Stimulated activated CD4-positive, alpha-beta T cell treated with anti-CD3 and anti-CD28 coated beads, Interleukin-1b, Interleukin-23, amount 100 ng/mL, for 4 hours (primary cell): ENCODE results near the gene YAP1.
"Not testable (repeated sequence)": the region's sequence is repeated elsewhere in the genome, so short reads cannot be mapped to it uniquely, and the experiment has no call there.

Experiments
- DNase-seq, 2 donors: peaks; one replicate each; pipeline ENCODE4 v3.0.0-alpha.2; 2020; ENCODE audit warnings: low read depth in 2 of 2

Gene YAP1

DNA sequence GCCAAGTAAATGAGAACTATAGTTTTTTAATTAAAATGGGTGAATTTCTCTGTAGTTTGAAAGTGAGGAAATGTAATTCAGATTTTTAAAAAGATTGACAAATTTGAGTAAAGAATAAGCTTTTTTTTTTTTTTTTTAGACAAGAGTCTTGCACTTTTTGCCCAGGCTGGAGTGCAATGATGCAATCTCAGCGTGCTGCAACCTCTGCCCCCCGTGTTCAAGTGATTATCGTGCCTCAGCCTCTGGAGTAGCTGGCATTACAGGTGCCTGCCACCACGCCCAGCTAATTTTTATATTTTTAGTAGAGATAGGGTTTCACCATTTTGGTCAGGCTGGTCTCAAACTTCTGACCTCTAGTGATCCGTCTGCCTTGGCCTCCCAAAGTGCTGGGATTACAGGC is 90.1 kb downstream of the YAP1 start:
- not testable (repeated sequence) for DNase-seq

DNA sequence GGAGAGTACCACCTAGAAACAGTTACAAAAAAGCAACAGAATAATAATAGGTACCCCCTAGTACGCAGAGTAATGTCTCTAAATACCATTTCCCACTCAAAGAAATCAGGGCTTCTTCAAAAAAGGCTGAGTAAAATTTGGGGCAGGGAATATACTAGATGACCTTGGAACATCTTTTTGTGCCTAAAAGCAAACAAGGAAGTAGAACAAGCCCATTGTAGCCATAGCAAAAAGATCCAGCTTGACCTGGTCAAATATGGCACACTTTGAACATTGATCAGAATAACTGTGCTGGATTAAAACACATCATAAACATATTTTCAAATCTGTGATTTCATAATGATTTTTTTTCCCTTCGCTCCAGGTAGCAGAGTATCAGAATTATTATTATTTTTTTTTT is 91.5 kb downstream of the YAP1 start:
- DNase-seq, result no peak

DNA sequence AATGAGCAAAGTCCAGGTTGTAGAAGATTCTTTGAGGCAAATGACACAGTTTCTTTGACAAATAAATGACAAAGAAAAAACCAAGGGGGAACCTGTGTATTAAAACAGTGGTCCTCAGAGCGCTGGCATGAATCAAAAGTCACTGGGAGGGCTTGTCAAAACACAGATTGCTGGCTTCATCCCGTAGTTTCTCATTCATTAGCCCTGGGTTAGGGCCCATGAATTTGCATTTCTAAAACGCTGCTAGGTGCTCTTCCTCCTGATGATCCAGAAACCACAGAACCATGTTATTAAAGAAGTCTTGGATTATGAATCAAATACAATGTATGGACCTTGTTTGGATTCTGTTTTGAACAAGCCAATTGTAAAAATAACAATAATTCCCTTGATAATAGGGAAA is 92.7 kb downstream of the YAP1 start:
- no peak for DNase-seq

DNA sequence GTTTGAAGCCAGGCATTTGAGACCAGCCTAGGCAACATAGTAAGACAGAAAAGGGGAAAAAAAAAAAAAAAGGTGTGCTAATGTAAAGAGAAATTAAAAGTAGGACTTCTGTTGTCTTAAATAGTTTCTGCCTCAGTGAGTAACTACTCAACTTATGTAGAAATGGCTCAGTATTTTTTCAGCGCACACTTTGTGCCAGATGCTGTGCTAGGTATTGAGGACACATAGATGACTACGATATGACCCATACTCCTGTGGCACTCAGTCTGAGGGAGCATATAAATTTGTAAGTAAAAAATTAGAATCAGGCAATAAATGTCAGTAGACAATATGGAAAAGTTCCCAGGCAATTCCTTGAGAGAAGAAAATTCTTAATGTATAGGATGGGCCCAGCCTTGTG is 93.9 kb downstream of the YAP1 start:
- no peak for DNase-seq

DNA sequence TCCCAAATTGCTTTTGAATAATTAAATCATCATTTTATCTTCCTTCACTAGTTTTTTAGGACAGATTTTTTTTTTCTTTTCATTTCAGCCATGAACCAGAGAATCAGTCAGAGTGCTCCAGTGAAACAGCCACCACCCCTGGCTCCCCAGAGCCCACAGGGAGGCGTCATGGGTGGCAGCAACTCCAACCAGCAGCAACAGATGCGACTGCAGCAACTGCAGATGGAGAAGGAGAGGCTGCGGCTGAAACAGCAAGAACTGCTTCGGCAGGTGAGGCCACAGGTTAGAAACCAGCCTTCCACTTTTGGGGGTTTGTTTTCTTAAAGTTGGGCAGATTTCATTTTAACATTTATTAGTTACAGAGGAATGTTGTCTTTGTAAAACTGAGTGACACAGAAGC is 95.6 kb downstream of the YAP1 start:
- no peak for DNase-seq

DNA sequence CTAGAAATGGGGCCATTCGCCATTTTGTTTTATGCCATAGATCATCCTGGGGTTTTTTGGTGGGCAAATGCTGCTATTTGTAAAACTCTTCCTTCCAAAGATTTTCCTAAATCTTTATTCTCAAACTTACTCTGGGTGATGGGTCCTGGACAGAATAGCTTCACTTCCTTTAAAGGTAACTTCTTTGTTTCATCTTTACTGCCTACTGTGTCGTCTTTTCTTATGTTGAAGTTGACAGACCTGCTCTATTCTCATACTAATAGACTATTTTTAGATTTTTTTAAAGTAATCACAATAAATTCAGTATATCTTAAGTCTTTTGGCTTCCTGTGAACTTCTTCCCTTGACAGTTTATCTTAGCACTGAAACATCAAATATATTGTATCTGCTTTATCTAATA is 98.6 kb downstream of the YAP1 start:
- DNase-seq, result no peak

DNA sequence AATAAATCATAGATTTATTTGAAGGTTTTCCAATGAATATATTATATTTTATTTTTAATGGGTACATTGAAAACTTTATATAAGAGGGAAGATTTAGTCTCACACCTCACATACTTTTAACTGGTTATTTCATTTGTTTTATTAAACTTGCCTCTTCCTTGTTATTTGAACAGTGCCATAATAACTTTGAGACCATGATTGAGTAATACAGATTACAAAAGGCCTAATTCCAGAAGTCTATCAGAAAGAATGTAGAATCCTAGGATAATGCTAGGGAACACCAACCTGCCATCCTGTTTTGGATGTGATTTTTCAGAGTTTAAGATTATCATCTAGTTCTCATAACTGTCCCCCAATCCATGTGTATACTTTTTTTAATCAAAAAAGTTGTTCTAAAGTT is 104.4 kb downstream of the YAP1 start:
- no peak for DNase-seq

DNA sequence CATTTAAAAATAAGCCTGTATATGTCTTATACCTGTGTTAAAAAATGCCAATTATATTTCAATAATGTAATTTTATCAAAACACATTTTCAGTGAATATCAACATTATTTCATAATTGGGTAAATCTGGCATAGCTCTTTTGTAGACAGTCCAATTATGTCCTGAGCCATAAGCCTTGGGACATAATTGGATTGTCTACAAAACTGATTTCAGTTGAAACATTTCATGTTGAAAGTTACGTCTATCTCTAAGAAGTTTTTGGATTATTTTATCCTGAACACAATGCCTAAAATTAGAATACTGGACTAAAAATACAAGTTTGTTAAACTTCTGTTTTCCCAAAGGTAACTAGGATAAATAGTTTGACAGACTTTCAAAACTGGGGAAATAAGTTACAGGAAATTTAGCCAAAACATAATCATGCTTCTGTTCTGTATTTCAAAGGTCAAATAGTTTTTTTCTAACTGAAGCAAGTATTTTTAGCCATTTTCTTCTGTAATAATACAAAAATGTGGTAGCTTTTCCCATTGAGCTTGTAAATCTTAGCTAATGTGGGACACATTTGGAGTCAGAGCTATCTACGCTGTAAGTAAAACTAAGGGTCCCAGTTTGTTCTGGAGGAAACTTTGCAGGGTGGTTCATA is 106.3 kb downstream of the YAP1 start:
- no peak for DNase-seq

DNA sequence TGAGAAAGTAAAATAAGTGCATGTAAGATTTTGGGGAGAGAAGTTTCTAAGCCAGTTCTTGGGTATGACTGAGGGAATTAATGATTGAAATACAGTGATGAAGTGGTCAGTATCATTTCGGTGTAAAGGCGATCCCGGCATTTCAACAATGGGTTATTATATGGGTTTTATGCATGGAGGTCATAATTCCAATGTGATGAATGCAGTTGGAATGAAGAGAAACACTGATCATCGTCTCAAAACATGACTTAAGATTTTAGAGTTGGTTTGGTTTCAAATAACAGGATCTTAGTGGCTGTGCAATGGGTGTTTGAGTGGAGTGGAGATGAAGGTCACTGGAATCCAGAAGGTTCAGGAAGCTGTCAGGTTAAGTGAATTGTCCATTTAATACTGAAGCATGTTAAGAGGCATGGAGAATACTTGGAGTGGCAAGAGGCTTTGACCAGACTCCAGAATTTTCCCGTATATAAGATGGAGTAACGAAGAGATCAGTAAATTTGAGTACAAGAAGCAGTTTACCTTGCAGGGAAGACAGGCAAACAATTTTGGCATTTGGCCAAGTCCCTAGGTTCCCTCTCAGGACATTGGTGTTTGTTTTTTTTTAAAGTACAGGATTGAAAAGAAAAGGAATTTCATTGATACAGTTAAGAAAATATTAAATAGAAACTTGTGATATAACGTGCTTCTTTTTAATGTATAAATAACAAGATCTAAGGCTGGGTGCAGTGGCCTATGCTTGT is 110.7 kb downstream of the YAP1 start:
- no peak for DNase-seq

DNA sequence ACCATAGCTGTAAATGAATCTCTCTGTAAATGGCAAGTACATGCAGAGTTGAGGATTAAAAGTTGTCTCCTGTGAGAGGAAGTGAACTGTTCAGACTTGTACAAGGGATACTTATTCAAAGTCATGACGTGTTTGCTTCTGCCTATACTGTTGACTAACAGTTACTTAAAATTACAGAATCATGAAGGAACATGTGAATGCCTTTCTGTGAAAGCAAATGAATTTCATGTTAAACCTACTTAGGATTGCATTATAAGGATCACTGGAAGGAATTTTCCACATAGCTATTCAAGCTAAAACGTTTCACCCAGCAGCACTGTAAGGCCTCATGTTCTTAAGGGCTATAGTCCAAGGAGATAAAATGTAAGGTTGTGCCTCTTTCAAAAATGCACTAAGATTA is 113.6 kb downstream of the YAP1 start:
- DNase-seq, result no peak

DNA sequence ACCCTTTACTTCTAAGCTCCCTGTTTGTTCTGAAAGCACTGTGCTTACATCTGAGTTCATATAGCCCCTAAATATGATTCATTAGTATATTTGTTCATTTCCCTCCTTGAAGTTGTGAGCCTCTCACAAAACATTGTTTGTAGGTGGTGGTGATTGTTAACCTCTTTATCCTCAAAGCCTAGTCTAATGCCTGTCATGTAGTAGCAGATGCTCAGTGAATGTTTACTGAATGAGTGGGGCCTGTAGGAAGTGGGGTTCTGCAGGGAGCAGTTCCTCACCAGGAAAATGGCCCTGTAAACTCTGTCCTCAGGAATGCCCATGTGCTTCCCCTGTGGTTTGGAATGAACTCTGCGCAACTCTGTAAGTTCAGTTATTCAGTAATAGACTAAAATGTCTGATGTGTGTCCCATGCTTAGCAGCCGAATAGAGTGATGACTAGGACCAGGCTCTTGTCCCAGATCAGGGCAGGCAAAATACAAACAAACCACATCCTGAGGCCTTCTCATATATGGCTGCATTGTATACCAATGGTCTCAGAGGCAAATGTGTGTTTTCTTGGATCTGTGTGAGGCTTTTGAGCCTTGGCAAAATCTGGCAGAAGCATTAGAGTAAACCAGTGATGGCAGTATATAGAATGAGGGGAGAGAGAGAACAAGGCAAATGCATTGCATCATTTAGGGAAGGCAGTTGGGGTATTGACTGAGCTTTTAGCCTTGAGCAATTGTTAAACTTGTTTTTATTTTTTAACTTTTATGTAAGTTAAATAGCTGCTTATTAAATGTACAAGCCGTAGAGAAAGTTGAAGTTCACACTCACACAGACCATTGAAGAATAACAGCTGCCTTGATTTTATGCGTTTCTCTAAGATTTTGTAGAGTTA is 115.7 kb downstream of the YAP1 start:
- no peak for DNase-seq

DNA sequence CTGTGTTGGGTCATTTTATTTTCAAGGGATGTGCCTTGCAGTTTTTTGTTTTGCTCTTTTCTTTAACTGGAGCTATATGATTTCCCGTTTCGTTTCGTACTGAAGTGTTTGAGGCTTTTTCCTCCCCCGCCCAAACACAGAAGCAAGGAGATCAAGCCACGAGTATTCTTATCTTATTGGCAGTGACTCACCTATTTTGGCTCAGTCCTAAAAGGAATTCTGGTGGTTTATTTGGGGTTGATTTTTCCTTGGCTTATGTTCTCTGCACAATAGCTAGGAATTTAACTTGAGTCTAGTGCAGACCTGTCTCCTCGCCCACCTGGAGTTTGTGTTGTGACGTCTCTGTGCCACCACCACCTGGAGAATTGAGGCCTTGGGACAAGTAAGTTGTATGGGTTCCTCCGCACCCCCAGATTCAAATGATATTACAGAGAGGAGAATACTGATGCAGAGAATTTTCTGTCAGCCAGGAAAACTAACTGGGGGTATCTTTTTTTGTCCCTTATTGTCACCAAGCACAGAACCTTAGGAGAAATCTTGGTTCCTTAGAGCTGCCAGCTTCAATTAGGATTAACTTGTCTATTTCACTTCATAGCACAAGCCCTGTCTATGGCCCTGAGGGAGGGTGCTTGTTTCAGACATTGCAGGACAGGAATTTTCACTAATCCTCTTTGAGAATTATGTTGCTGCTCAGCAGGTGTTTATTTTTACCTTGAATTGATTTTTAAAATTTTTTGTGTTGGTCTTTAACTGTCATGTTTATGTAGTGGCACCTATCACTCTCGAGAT is 116.6 kb downstream of the YAP1 start:
- no peak for DNase-seq

DNA sequence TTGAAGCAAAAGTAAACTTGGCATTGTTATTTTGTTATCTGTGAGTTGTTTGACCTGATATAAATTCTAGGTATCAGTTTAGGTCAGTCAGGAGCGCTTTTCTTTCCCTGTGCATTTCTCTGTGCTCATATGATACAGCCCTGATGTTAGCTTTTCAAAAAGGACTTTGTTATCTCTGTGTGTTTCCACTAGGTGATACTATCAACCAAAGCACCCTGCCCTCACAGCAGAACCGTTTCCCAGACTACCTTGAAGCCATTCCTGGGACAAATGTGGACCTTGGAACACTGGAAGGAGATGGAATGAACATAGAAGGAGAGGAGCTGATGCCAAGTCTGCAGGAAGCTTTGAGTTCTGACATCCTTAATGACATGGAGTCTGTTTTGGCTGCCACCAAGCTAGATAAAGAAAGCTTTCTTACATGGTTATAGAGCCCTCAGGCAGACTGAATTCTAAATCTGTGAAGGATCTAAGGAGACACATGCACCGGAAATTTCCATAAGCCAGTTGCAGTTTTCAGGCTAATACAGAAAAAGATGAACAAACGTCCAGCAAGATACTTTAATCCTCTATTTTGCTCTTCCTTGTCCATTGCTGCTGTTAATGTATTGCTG is 119.4 kb downstream of the YAP1 start:
- no peak for DNase-seq

DNA sequence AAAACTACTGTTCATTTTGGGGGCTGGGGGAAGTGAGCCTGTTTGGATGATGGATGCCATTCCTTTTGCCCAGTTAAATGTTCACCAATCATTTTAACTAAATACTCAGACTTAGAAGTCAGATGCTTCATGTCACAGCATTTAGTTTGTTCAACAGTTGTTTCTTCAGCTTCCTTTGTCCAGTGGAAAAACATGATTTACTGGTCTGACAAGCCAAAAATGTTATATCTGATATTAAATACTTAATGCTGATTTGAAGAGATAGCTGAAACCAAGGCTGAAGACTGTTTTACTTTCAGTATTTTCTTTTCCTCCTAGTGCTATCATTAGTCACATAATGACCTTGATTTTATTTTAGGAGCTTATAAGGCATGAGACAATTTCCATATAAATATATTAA is 119.9 kb downstream of the YAP1 start:
- no peak for DNase-seq

DNA sequence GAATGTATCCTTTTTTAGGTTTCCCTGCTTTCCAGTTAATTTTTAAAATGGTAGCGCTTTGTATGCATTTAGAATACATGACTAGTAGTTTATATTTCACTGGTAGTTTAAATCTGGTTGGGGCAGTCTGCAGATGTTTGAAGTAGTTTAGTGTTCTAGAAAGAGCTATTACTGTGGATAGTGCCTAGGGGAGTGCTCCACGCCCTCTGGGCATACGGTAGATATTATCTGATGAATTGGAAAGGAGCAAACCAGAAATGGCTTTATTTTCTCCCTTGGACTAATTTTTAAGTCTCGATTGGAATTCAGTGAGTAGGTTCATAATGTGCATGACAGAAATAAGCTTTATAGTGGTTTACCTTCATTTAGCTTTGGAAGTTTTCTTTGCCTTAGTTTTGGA is 120.7 kb downstream of the YAP1 start:
- DNase-seq, result no peak

DNA sequence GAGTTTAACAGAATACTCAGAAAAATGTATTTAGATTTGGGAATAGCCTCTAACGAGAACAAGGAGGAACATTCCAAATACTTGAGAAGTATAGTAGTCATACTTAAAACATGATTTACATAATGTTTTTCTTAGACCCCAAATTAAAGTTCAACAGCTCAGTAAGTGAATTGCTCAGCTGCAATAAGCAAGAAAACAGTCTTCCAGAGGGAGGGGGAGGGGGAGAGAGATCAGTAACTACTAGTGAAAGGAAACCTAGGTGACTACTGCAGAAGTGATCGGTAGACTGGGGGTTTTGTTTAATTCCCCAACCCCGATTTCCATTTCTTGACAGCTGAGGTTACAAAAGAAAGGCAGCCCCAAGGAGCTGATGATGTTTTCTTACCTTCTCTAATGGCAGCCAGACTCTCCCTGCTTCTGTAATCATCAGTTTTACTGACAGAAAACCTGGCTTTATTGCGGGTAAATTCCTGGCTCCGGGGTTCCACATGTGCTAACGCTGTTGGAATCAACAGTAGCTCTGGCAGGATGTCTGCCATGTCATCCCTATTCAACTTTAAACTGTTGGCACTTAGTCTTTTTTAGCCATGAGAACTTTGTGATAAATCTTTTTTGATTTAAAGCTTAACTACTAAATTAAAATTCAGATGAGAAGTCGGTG is 124.7 kb downstream of the YAP1 start:
- no peak for DNase-seq

DNA sequence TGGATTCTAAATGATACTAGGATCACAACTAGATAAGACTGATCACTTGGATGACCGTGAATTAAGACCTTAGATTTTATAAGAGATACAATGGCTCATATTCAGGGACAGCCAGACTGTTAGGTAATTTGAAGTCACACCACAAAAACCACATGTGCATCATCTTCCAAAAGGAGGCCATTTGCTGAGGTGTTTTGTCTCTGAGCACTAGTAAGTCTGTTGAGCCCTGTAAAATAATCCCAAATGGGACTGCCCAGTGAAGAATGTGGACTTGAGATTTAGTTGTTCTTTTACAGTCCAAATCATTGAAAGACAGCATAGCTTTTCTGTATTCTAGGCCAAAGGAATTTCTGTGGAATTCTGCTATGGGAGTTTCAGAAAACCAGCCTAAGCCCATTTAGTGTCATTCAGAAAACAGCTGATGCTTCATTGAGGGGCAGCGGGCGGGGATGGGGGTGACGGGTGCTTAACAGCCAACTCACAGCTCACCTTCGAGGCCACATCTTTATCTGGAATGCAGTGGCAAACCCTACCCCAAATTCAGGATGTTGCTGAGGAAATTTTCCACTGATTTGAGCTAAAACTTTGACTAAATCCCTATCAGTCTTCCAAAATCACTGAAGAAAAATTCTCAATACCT is 127.0 kb downstream of the YAP1 start:
- DNase-seq, result no peak

DNA sequence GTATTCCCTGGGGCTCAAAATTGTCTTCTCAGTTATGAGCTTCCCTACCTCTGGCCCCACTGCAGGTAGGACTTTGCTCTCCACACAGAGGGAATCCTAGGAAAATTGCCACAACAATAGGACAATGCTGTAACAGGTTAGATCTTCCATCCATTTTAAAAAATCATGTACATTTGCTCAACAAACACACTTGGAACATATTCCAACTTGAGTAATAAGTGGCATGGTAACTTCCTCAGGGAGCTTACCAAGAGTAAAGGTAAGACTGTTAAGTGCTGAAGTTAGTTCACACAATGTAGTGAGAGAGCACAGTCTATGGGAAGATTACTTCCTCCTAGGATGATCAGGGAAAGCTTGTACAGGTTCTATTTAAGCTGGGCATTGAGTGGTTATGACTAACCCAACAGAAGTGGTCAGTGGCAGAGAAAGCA is 128.2 kb downstream of the YAP1 start:
- DNase-seq, result no peak

DNA sequence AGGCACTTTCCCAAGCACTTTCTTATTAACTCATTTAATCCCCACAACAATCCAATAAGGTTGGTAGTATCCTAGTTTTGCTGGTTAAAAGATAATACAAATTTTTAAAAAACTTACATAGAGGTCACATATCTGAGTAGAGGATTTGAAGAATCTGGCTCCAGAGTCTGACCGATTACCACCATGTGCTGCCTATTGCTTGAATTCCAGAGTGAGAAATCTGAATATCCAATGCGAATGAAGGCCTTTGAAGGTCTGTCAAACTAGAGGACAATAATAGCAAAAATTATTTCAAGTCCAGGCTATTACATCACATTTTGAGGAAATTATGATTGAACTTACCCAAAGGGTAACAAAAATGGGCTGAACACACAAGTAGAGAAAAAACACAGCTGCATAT is 129.2 kb downstream of the YAP1 start:
- DNase-seq, result no peak

DNA sequence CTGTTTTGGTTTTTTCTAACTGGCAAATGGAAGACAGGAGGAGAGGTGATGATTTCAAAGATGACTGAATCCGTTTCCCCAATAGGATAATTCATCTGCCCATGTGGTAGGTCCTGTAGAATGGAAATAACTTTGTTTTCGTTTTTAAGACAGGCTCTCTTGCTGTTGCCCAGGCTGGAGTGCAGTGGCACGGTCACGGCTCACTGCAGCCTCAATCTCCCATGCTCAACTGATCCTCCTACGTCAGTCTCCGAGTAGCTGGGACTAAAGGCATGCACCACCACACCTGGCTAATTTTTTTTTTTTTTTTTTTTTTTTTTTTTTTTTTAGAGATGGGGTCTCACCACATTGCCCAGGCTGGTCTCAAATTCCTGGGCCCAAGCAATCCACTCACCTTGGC is 129.7 kb downstream of the YAP1 start:
- no peak for DNase-seq

DNA sequence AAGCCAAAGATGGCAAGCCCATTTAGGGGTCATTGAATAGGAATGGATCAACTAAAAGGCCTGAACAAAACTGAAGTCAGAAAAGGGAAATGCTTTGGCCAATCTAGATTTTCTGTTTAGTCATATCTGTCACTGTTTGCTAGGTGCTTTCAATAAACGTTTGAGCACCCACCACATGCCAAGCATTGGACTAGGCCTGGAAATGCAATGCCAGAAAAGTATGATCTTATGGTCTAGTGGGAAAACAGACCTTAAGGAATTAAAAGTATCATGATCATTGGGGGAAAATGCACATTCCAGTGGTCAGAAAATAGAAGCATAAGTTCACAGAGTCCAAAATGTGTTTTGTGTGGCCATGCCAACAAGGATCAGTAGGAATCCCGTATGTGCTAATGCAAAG is 130.3 kb downstream of the YAP1 start:
- DNase-seq, result no peak
